Loucy (cell line): Measurements from ENCODE around the gene LRBA.

ENCODE experiments used
- CTCF ChIP-seq: fragments of 200-600 bp; sonication (generic); conservative IDR thresholded peaks from 2 replicates; pipeline ENCODE4 v1.5.1; 2014; ENCODE audit warnings: mild to moderate bottlenecking, antibody characterized with exemption, low read length
- EZH2phosphoT487 ChIP-seq: fragments of 200-600 bp; IDR thresholded peaks from 2 replicates; pipeline ENCODE4 v1.6.1; 2018; ENCODE audit warnings: antibody characterized with exemption, mild to moderate bottlenecking, moderate library complexity, borderline replicate concordance

GRCh38 chr4:150253965-150254630 lies 761.0 kb downstream of the LRBA start:
- TF ChIP-seq CTCF (no peak), EZH2phosphoT487 (no peak)
